Endothelial cell (in vitro differentiated cells): ENCODE results near the gene MAPK11. TPM values are rescaled to one million over a fixed set of nuclear protein-coding genes. Genes with fewer than 3 reads are reported as not detected.
A peak's percentile ranks its signal among the peaks of the same experiment; 100 is the strongest.

Source experiments
- DNase-seq: peaks from one replicate; pipeline ENCODE4 v3.0.0; 2021; ENCODE audit warnings: low spot score
- H3K27ac Mint-ChIP-seq: one replicate; pipeline ENCODE4 v1.8.0; 2021; ENCODE audit warnings: mixed read lengths, inconsistent platforms; ENCODE audit not compliant: unreplicated experiment
- H3K27me3 Mint-ChIP-seq: one replicate; pipeline ENCODE4 v1.8.0; 2021; ENCODE audit warnings: mild to moderate bottlenecking, moderate library complexity, mixed read lengths, inconsistent platforms; ENCODE audit not compliant: unreplicated experiment
- H3K36me3 Mint-ChIP-seq: one replicate; pipeline ENCODE4 v1.8.0; 2021; ENCODE audit warnings: mild to moderate bottlenecking, low read depth, mixed read lengths, inconsistent platforms; ENCODE audit not compliant: unreplicated experiment
- H3K4me1 Mint-ChIP-seq: one replicate; pipeline ENCODE4 v1.8.0; 2021; ENCODE audit warnings: mild to moderate bottlenecking, mixed read lengths, inconsistent platforms; ENCODE audit not compliant: unreplicated experiment
- H3K4me3 Mint-ChIP-seq: one replicate; pipeline ENCODE4 v1.8.0; 2021; ENCODE audit warnings: mild to moderate bottlenecking, mixed read lengths, inconsistent platforms; ENCODE audit not compliant: unreplicated experiment
- H3K9me3 Mint-ChIP-seq: one replicate; pipeline ENCODE4 v1.8.0; 2021; ENCODE audit warnings: mixed read lengths, inconsistent platforms; ENCODE audit not compliant: unreplicated experiment
- CTCF ChIP-seq: fragments of 200-600 bp; sonication (generic); IDR thresholded peaks from one replicate; pipeline ENCODE4 v1.5.0; 2021; ENCODE audit warnings: antibody characterized with exemption; ENCODE audit not compliant: unreplicated experiment
- total RNA-seq: library from RNA; stranded (reverse); fragmentation: NEBNext Ultra II Directional; extraction: Animal tissue kit (Norgen Biotek cat#: 25700); gene quantifications from one replicate; pipeline ENCODE4 v1.2.1, GENCODE V29; 2021; ENCODE audit not compliant: unreplicated experiment

MAPK11 gene
- total RNA-seq, 1 donor from 2014 or later: 62.4 TPM

DNA sequence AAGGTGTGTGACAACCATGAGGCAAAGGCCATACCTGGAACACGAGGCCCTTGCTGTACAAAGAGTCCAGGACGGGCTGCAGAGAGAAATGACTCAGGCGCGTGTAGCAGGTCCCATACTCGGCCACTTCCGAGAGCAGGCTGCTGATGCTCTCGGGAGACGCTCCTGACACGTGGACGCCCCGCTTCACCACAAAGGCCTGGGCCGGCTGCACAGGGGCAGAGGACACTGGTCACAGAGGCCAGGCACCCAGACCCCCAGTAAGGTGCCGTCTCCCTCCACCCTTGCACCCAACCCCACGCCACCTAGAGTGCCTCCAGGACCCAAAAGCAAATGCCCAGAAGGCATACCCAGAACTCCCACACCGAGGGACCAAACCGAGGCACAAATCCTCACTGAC is 40.8 kb downstream of the MAPK11 start:
- no peak for TF ChIP-seq CTCF
- Mint-ChIP-seq H3K9me3 (no peaks in the 10 kb centered on the region), H3K4me1 (no peaks in the 10 kb centered on the region), H3K4me3 (peak overlapping the region; percentile 78), H3K36me3 (peaks cover 27% of the 10 kb centered on the region), H3K27me3 (peaks cover 12% of the 10 kb centered on the region), H3K27ac (no peak overlapping the region)
- DNase-seq: no peak

DNA sequence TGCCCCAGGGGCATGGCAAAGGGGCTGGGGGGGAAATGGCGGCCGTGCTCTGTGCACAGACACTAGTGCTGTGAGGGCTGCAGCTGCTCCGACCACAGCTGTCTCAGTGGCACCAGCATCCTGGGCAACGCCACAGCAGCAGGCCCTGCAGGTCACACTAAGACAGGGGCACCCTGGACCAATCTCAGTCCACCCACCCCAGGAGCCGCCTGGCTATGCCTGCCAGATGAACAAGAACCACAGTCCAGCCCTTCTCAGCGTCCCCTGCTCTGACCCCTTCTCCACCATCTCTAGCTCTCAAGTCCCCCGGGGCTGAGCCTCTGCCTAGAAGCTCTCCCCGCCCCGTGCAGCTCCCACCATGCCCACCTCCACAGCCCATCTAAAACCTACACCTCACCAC is 41.8 kb downstream of the MAPK11 start:
- no peaks in the 10 kb centered on the region for H3K9me3 Mint-ChIP-seq
- H3K36me3 Mint-ChIP-seq: peaks cover 25% of the 10 kb centered on the region
- H3K27me3 Mint-ChIP-seq: peaks cover 9% of the 10 kb centered on the region
- DNase-seq: no peak
- TF ChIP-seq CTCF: no peak
- H3K4me3 Mint-ChIP-seq: no peak overlapping the region
- H3K27ac Mint-ChIP-seq: no peak overlapping the region
- H3K4me1 Mint-ChIP-seq: no peaks in the 10 kb centered on the region

GRCh38 chr22:50227579-50228215 is 42.5 kb downstream of the MAPK11 start:
- H3K27ac Mint-ChIP-seq: no peak overlapping the region
- peaks cover 9% of the 10 kb centered on the region for H3K27me3 Mint-ChIP-seq
- no peak for DNase-seq
- no peaks in the 10 kb centered on the region for H3K4me1 Mint-ChIP-seq
- H3K9me3 Mint-ChIP-seq: no peaks in the 10 kb centered on the region
- H3K36me3 Mint-ChIP-seq: peaks cover 27% of the 10 kb centered on the region
- no peak overlapping the region for H3K4me3 Mint-ChIP-seq
- TF ChIP-seq CTCF: no peak

DNA sequence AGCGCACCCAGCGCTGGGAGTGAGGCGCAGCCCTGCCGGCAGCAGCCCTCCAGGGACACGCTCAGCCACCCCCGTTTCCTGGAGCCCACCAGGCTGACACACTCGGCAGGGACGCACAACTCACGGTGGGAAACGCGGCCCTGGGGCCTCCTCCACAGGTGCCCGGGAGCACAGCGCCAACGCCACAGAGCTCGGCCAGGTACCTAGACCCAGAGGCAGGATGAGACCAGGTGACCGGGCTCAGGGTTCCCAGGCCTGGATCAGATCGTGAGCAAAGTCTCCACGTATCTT is 43.4 kb downstream of the MAPK11 start:
- no peak for DNase-seq
- H3K4me3 Mint-ChIP-seq: no peak overlapping the region
- no peaks in the 10 kb centered on the region for H3K4me1 Mint-ChIP-seq
- peaks cover 24% of the 10 kb centered on the region for H3K36me3 Mint-ChIP-seq
- H3K9me3 Mint-ChIP-seq: no peaks in the 10 kb centered on the region
- H3K27ac Mint-ChIP-seq: no peak overlapping the region
- no peak for TF ChIP-seq CTCF
- H3K27me3 Mint-ChIP-seq: peaks cover 10% of the 10 kb centered on the region

DNA sequence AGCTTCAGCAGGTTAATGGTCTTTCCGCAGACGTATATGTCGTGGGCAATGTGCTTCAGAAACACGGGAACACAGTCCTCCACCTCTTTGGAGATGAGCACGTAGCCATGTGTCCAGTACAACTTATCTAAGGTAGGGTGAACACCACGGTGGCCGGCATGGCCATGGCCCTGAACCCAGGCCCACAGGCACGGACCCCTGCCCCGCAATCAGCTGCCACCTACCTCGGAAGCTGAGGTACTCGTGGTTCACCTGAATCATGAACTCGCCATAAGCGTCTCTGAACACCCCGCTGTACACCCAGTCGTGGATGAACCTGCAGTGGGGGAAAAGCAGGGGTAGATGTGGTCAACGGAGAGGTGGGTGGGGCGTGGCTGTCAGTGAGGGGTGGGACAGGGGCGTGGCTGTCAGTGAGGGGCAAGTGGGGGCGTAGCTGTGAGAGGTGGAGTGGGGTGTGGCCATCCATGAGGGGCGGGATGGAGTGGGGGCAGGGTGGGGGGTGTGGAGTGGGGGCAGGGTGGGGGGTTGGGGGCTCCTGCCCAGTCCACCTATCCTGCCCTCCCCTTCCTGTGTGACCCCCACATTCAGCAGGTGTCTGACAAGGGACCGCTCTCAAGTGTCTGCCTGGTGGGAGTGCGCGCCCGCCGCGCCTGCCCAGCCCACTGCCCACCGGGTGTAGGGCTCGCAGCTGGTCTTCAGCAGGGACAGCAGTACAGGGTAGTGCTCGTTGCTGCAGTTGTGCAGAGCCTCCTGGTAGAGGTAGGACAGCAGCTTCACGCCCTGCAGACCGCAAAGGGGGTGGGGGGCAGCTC is 43.9 kb downstream of the MAPK11 start:
- no peak for TF ChIP-seq CTCF
- Mint-ChIP-seq H3K36me3 (peaks cover 24% of the 10 kb centered on the region), H3K9me3 (no peaks in the 10 kb centered on the region), H3K27ac (no peak overlapping the region), H3K4me1 (no peaks in the 10 kb centered on the region), H3K4me3 (no peak overlapping the region), H3K27me3 (peaks cover 10% of the 10 kb centered on the region)
- no peak for DNase-seq
